8988T (cell line): Measurements from ENCODE around the gene SRPK3.
"Not testable (repeated sequence)": the region's sequence is repeated elsewhere in the genome, so short reads cannot be mapped to it uniquely, and the experiment has no call there.

Experiments used
- DNase-seq: peaks from one replicate; pipeline ENCODE4 v3.0.0; 2011

Gene SRPK3

DNA sequence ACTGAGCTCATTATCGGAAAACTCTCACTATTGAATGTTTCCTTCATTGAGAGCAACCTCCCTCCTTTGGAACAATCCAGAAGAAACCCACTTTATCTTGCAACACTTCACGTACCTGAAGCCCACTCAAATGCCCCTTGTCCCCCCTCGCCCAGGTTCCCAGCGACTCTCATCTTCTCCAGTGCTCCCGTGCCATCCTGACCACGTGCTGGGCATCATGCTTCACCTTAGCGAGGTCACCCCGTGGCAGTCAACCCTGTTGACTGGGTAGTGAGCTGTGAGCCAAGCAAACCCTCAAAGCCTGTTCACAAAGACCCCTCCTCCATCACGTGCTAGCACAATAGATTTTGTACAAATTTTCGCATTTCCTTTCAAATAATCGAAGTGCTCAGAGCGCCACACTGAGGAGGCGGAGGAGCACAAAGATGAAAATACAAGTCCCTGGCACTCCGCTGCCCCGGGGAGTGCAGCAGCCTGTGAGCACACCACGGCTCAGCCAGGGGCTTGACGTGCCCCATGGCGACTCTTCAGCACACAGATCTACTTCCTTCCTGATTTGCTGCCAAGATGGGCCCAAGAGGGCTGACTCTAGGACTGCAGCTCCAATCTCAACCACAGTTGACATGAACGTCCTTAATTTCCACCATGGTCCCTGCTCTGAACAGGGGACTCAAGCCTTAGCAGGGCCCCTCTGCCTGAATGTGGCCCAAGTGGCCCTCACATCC, 33.9 kb downstream of the SRPK3 start:
- peak; percentile 14 for DNase-seq

DNA sequence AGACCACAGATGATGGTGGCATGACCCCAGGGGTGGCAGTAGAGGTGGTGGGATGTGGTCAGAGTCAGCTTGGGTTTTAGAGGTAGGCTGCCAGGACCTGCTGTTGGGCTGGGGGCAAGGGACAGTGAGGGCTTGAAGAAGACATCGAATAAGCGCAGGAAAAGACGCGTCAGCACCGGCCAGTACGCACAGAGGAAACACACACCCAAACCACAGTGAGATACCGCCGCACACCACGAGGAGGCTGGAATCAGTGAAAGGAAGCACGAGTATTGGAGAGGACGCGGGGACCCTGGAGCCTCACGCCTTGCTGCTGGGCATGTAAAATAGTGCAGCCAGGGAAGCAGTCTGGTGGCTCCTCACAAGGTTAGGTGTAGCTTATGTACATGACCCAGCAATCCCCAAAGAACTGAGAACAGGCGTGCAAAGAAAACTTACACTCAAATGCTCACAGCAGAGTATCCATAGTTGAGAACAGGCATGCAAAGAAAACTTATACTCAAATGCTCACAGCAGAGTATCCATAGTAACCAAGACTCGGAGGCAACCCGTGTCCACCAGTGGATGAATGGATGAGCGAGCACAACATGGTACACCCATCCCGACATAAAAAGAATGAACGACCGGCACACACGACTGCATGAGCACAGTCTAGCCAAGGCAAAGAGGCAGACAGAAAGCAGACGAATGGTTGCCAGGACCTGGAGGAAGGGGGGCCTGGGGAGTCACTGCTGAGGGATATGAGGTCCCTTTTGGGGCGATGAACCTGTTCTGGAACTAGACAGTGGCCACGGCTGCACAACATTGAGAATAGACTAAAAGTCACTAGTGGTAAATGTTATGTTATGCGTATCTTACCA, 36.2 kb downstream of the SRPK3 start:
- peak; percentile 27 for DNase-seq

DNA sequence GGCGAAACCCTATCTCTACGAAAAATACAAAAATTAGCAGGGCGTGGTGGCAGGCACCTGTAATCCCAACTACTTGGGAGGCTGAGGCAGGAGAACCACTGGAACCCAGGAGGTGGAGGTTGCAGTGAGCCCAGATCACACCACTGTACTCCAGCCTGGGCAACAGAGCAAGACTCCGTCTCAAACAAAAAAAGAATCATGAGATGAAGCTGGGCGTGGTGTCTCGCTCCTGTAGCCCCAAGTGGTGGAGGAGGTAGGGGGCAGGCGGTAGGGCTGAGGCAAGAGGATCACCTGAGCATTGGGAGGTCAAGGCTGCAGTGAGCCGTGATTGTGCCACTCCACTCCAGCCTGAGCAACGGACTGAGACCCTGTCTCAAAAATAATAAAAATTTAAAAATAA, 37.2 kb downstream of the SRPK3 start:
- not testable (repeated sequence) for DNase-seq

DNA sequence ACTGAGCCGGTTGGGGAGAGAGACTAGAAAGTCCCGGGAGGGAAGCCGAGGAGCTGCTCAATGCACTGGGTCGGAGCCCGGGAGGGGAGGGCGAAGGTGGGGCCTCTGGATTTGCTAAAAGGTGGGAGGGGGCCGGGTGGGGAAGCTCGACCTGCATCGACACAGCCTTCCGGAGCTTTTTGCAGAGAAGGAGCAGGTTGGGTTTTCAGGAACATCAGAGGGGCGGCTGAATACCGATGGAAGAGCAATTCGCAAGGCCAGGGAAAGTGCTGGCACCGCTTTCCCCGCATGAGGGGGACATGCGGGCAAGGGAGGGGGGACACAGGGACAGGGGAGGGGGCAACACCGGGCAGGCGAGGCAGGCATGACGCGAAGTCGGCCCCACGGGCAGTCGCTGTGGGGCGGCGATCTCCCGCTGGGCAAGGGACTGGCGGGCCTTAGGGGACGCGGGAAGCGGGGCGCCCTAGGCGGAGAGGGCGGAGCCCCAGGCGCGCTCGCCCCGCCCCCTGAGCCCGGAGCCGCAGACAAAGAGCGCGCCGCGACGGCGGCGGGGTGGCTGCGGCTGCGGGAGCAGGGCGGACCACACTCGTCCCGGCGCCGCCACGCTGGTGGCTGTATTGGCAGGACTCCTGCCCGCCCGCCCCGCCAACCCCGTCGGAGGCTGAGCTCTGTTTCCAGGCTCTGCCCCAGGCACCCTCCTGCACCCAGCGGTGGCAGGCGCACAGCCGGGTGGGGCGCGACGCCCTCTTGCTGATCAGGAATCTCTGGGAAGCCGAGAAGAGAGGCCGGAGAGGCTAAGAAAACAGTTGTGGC, 37.9 kb downstream of the SRPK3 start:
- peak; percentile 59 for DNase-seq

DNA sequence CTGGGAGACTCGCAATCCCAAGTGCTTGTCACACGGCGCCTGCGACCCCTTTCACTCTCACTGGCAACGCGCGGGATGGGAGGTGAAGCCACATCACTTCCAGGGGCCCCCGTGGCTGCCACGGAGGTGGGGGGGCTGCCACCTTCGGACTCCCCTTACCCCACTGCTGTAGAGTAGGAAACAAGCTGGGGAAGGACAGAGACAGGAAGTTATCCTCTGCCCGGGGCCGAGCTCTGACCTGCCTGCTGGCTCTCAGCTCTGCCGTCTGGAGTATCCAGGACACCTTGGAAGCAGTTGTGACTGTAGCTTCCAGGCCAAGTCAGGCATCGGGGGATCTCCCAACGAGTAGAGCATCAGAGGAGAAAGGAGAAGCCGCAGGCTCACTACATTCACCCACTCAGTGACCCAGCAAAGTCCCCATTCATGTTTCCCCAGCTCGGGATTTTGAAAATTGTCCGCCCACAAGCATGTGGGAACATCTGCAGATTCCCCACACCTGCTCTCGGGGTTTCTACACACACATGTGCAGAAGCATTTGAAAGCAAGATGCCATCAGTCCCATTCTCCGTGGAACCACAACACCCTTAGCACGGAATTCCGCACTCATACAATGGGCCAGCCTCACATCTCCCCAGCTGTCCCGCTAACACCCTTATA, 38.7 kb downstream of the SRPK3 start:
- DNase-seq = peak; percentile 21

DNA sequence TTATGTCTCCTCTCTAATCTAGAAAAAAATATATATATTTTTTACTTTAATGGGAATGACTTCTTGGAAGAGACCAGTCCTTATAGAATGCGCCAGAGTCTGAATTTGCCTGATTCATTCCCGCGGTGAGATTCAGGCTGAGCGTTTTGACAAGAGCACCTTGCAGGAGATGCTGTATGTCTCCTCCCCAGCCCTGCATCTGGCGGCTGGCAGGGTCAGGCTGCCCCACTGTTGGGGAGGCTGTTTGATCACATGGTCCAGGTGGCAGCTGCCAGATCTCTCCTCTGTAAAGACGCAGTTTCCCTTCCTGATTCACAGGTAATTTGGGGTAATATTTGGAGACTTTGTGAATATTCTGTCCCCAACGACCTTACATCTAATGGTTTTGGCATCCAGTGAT, 39.8 kb downstream of the SRPK3 start:
- DNase-seq = peak; percentile 14

DNA sequence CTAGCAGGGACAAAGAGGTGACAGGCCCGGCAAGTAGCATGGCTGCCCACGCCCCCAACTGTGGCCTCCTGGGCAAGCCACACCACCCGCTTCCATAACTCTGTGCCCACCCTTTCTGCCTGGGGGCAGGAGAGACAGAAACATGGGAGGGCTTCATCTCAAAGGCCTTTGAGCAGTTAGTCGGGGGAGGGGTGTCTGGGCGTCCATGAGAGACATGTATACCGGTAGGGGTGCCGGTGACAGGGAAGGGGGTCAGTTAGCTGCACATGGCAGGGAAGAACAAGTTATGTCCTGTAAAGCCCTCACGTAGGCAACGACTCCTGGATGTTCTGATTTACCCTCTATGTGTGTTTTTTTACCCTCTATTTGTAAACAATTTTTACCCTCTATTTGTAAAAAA, 40.2 kb downstream of the SRPK3 start:
- peak; percentile 10 for DNase-seq

DNA sequence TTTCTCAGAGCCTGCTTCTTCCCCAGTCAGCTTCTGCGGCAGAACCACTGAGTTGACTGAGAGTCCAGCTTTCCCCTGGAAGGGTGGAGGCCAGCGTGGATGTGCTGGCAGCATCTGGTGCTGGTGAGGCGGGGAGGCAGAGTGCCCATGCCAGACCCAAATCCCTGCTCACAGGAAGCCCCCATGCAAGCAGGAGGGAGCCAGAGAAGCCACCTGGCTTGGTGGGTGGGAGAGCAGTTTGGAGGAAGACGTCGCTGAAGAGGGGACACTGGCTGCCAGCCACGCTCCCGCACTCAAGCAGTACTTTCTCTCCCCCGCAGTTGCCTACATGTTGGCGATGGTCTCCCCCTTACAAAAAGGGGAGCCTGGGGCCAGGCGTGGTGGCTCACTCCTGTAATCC, 43.5 kb downstream of the SRPK3 start:
- DNase-seq = no peak

DNA sequence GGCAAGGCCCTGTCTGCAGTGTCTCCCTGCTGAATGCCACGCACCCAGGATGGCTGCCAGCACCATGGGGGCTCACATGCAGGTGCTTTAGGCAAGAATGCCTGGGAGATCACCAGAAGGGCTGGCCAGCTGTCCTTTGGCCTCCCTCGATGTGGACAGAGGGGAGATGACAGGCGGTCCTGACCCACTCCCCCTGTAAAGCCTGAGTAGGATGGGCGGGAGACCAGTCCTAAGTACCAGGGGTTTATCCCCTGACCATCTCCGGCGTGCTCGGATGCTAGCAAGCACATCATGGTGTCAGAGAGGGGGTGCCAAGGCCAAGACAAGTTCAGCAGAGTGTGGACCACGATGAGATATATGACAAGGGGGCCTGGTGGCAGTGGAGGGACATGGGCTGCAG, 44.2 kb downstream of the SRPK3 start:
- DNase-seq = no peak

DNA sequence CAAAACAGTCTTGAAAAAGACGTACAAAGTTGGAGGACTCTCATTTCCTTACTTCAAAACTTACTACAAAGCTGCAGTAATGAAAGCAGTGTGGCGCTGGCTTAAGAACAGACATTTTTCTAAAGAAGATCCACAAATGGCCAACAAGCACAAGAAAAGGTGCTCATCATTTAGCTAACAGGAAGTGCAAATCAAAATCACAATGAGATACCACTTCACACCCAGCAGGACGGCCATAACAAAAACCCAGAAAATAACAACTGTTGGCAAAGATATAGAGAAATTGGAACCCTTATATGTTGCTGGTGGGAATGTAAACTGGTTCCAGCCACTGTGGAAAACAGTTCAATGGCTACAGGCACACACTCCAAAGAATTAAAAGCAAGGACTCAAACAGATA, 46.2 kb downstream of the SRPK3 start:
- DNase-seq = no peak

DNA sequence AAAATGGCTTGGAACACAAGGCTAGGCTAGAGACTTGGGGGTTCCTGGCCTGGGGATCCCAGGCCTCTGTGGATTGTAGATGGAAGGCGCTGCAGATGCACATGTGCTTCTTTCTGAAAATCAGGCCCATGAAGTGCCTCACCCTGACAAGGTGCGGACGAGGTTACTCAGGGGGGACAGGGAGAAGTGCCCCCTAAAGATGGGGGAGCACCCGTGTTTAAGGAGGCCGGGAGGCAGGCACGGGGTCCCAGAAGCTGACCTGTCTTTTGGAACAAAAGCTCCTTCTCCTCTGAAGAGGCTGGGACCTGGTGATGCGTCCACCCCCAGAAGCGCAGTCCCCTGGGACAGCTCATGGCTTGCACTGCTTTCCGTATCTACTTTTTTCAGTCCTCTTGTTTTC, 47.1 kb downstream of the SRPK3 start:
- peak; percentile 17 for DNase-seq

DNA sequence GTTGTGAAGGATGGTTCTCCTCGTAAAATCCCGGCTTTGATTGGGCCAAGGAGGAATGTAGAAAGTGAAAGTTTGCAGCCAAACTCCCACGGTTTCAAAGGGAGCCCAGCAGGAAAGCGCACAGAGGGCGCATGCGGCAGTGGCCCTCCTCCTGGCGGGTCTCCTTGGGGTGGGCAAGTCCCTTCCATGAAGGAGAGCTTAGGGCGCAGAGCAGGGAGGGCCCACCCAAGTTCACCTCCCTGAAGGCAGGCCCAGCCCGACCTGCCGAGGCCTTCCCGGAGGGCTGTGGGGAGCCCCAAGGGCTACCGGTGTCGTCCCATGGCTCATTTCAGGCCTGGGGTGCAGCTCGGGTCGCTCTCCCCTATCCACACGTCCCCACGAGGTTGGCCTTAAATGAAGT, 47.5 kb downstream of the SRPK3 start:
- peak; percentile 16 for DNase-seq

DNA sequence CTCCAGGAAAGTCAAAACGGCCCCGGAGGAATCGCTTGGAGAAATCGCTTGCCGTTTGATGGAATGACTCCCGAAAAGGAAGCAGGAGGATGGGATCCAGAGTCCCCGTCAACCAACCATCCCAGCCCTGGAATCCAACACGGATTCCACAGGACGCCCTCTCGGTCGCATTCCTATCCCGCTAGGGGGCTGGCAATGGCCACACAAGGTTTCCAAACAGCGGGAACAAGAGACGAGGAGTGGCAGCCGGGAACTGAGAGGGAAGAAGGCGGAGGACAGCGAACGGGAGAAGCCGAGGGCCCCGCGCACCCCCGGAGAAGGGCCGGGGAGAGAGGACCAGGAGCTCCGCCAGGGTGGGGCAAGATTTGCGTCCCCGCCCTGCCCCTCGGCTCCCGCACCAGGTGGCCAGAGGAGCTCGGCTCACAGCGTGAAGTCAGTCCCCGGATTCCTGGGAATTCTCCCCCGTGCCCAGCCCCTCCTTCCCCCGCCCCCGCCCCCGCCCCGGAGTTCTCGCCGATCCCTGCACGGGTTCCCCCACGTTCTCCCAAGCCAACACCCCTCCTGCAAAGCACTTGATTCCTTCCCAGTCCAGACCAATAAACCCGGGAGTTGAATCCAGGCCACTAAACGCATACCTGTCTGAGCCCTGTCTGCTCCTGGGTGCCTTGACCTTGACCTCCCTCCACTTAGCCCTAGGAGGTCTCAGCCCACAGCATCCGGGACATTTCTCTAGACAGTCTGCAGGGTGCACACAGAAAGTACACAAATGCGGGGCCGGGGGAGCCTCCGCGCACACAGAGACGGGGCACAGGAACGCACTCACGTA, 48.1 kb downstream of the SRPK3 start:
- no peak for DNase-seq

DNA sequence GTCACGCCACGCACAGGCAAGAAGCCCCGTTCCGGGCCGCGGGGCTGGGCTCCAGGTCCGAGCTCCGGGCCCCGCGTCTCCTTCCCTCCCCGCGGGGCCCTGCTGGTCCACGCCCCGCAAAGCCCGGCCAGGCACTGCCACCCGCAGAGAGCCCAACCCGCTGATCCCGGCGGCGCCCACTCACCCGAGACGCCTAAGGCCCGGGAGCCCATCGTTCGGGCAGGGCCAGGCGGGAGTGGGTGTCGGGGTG, 48.6 kb downstream of the SRPK3 start:
- peak; percentile 17 for DNase-seq

DNA sequence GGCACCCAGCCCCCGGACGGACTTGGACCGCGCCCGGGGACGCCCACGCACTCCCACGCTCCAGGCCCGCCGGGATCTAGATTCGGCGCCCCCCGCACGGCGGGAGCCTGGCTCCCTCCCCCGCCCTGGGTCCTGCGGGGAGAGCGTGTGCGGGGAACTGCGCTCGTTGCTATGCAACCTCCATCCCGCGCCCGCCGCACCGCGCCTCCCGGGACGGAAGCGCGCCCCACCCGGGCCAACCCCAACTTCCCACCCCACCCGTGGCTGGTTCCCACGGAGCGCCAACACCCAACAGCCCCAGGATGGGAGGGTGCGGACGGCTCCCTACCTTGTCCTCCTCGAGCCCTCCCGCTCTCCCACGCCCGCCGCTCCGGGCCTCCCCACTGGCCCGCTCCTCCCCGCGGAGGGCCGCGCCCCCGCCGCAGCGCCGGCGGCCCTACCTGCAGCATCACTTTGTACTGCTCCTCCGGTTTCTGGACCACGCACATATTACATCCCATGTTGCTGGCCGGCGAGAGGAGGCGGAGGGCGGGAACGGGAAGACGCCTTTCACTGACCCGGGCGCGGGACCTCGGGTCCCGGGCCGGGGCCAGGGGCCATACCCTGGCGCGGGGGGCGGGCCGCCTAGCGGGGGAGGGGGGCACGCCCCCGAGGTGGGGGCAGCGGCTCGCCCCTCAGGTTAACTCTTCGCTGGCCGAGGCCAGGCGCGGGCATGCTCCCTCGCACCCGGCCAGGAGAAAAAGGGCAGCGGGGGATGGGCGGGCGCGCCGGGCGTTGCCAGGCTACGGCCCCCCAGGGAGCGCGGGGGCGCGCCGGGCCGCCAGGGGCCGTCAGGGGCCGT, 49.2 kb downstream of the SRPK3 start, which contains the start of gene PDZD4:
PDZD4 (minus strand) TSS at position 746 of the 841 bp plus-strand sequence; CDS start at position 500, 246 bp downstream.
- DNase-seq = peak; percentile 18

DNA sequence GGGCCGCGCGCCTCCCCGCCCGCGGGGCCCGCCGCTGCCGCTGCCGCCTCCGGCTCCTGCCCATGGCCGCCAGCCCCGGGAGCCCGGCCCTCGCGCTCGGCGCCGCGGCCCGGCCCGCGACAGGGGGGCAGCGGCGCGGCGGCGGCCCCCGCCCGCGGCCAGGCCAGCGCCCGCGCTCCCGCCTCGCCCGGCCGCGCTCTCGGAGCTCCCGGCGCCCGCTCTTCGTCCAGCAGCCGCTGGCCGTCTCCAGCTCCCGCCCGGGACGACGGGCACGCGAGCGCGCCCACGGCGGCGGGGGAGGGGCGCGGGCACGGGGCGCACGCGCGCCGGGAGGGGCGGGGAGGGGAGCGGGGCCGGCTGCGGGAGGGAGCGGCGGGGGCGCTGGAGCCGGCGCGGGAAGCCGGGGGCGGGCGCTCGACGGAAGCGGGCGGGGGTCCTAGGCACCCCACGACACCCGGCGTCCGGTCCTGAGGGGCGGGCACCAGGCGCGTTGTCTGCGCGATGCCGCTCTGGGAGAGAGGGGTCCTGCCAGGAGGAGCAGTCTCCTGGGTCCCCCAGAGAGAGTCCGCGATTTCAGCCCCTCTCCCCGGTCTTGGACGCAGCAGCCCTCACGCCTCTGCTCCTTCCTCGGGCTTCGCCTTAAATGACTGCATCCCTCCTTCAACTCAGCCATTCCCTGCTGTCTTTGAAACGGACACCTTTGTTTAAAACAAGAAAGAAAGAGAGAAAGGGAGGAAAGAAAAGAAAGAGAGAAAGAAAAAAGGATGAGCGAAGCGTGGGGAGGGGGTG, 50.0 kb downstream of the SRPK3 start:
- peak; percentile 13 for DNase-seq

DNA sequence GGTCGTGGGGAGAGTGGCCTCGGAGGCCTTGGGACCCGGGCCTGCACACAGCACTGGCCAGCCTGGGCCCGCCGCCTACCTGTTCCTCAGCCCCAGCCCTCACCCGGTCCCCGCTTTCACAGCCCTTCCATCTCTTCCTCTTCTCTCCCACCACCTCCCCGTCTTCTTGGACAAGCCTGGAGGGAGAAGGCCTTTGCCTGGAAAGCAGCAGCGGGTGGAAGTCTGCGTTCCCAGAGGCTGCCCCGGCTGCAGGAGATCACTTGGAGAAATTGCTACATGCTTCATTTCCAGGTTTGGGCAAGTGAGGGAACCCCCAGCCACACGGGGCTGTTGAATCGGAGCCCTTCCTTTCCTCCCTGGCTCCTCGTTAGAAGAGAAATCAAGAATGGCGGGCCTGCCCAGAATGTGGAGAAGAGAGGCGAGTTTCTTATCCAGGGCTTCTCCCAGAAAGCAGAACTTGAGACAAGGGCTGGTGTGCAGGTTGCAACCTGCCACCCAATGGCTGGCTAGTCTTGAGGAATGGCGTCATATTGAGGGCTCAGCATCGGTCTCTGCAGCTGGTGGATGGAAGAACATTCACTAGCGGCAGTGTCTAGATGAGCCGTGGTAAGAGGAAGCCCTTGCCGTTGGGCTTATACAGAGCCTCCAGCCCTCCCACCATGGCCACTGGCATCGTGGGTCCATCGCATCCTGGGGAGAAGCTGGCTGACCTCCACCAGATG, 50.7 kb downstream of the SRPK3 start:
- DNase-seq = peak; percentile 25

DNA sequence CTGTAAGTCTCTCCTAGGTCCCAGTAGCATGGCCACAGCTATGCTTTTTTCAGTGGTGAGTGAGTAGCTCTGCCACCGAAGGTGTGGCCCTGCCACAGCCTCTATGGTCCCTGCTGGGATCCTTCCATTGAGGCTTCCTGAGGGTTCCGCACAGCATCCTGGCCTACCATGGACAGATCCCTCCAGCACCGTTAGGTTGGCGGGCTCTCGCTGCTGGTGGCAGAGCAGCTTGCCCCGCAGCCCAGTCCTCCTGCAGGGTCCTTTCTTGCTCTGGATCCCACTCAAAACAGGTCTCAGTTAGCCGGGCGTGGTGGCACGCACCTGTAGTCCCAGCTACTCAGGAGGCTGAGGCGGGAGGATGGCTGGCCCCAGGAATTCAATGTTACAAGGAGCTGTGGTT, 51.9 kb downstream of the SRPK3 start:
- no peak for DNase-seq
